Measurements from ENCODE around the gene HELZ. TPM values are rescaled to one million over a fixed set of nuclear protein-coding genes. Genes with fewer than 3 reads are reported as not detected.

HELZ gene
- total and polyA plus RNA-seq, 9 donors: 8.4 to 72.8 (median 55.5) TPM

- Histone ChIP-seq H3K9me3 (no peaks in the 10 kb centered on the region), H3K27me3 (no peaks in the 10 kb centered on the region), H3K4me3 (no peak overlapping the region), H3K36me3 (no peaks in the 10 kb centered on the region), H3K4me1 (ENCODE audit: insufficient read depth) (no peaks in the 10 kb centered on the region), H3K27ac (no peak overlapping the region)
- intact Hi-C loops (cut with DNase I): no loop called here
- TF ChIP-seq EP300 (IDR thresholded peaks at IDR 0.05) (no peak), POLR2A (IDR thresholded peaks at IDR 0.05) (no peak), CTCF (IDR thresholded peaks at IDR 0.05) (no peak)
- no peak for DNase-seq
- 88 to 90% (median 89%) methylated on average over 6 of the region's 6 CpGs for WGBS, 3 donors
Measured at GRCh38 chr17:67040652-67041051, 204.3 kb downstream of the HELZ start.

GRCh38 chr17:67038861-67039365, 206.1 kb downstream of the HELZ start:
- no peak overlapping the region for H3K4me3 ChIP-seq
- intact Hi-C loops (cut with DNase I): no loop called here
- H3K9me3 ChIP-seq: no peaks in the 10 kb centered on the region
- no peak for DNase-seq
- WGBS, 3 donors: 22 to 29% (median 23%) methylated on average over 5 of the region's 5 CpGs
- no peaks in the 10 kb centered on the region for H3K4me1 ChIP-seq (ENCODE audit: insufficient read depth)
- no peak overlapping the region for H3K27ac ChIP-seq
- H3K36me3 ChIP-seq: no peaks in the 10 kb centered on the region
- H3K27me3 ChIP-seq: no peaks in the 10 kb centered on the region
- no peak for TF ChIP-seq CTCF (IDR thresholded peaks at IDR 0.05)

GRCh38 chr17:67035131-67036083, 209.6 kb downstream of the HELZ start:
- H3K4me1 ChIP-seq (ENCODE audit: insufficient read depth): no peaks in the 10 kb centered on the region
- no peak overlapping the region for H3K27ac ChIP-seq
- H3K4me3 ChIP-seq: no peak overlapping the region
- DNase-seq: no peak
- TF ChIP-seq POLR2A (IDR thresholded peaks at IDR 0.05): no peak
- no peak for TF ChIP-seq CTCF (IDR thresholded peaks at IDR 0.05)
- TF ChIP-seq EP300 (IDR thresholded peaks at IDR 0.05): no peak
- H3K36me3 ChIP-seq: no peaks in the 10 kb centered on the region
- H3K9me3 ChIP-seq: no peaks in the 10 kb centered on the region
- no peaks in the 10 kb centered on the region for H3K27me3 ChIP-seq
- intact Hi-C loops (cut with DNase I): no loop called here
- 71 to 75% (median 72%) methylated on average over 10 to 11 of the region's 11 CpGs for WGBS, 3 donors

GRCh38 chr17:67033613-67034012, 211.4 kb downstream of the HELZ start:
- TF ChIP-seq CTCF (IDR thresholded peaks at IDR 0.05): no peak
- TF ChIP-seq EP300 (IDR thresholded peaks at IDR 0.05): no peak
- TF ChIP-seq POLR2A (IDR thresholded peaks at IDR 0.05): no peak
- 80 to 90% (median 84%) methylated on average over 9 of the region's 9 CpGs for WGBS, 3 donors

More at GRCh38 chr17:67033613-67034012, 211.4 kb downstream of the HELZ start:
- no peak for DNase-seq
- H3K4me1 ChIP-seq (ENCODE audit: insufficient read depth): no peaks in the 10 kb centered on the region
- no peak overlapping the region for H3K27ac ChIP-seq
- no peak overlapping the region for H3K4me3 ChIP-seq
- no peaks in the 10 kb centered on the region for H3K9me3 ChIP-seq
- H3K36me3 ChIP-seq: no peaks in the 10 kb centered on the region
- intact Hi-C loops (cut with DNase I): no loop called here
- H3K27me3 ChIP-seq: no peaks in the 10 kb centered on the region

Data from ovary (tissue), 9 donors.